Panc1 (cell line): ENCODE measurements around the gene PARS2. TPM values are rescaled to one million over a fixed set of nuclear protein-coding genes. Genes with fewer than 3 reads are reported as not detected.
A peak's percentile ranks its signal among the peaks of the same experiment; 100 is the strongest.

ENCODE experiments used
- ATAC-seq: fragments of 200-7000 bp; cut with Tn5 transposase; 2 replicates; pipeline ENCODE4 v1.9.1; 2020; ENCODE audit warnings: mild to moderate bottlenecking, moderate library complexity
- BruUV-seq: library from RNA; stranded (reverse); fragments of 400-500 nt; replicated peaks from 2 replicates; lab custom pipeline; 2021; lab: Mats Ljungman, UMichigan
- CTCF ChIA-PET: fragments of 300-600 bp; sonication (Branson Sonifier 250); formaldehyde crosslinking; loops from one replicate; lab custom pipeline; 2022; ENCODE audit warnings: antibody characterized with exemption; lab: Charles Lee
- POLR2A ChIA-PET: fragments of 300-600 bp; sonication (Branson Sonifier 250); formaldehyde crosslinking; loops from one replicate; lab custom pipeline; 2022; ENCODE audit warnings: antibody characterized with exemption; lab: Charles Lee
- DNase-seq: peaks from one replicate; pipeline ENCODE4 v3.0.0-alpha.2; 2010; ENCODE audit warnings: low read depth, low spot score
- H3K27ac ChIP-seq: 2 replicates; pipeline ENCODE4 v1.5.1; 2011; ENCODE audit warnings: mild to moderate bottlenecking, low read length, inconsistent platforms
- H3K27me3 ChIP-seq: fragments of 200-500 bp; sonication (Bioruptor generic); 2 replicates; pipeline ENCODE4 v1.6.0; 2014; ENCODE audit warnings: low read length, inconsistent platforms; ENCODE audit not compliant: control insufficient read depth, insufficient read depth
- H3K36me3 ChIP-seq: fragments of 200-500 bp; sonication (Bioruptor generic); 2 replicates; pipeline ENCODE4 v1.5.1; 2014; ENCODE audit warnings: inconsistent platforms, mild to moderate bottlenecking, low read length, moderate library complexity; ENCODE audit not compliant: control insufficient read depth, insufficient read depth
- H3K4me1 ChIP-seq: 2 replicates; pipeline ENCODE4 v1.5.1; 2011; ENCODE audit warnings: inconsistent platforms, mild to moderate bottlenecking, low read length, moderate library complexity; ENCODE audit not compliant: control insufficient read depth, insufficient read depth
- H3K4me3 ChIP-seq, 2 experiments: 2 replicates each; pipeline ENCODE4 v1.5.1; 2011 to 2012; ENCODE audit warnings: low read depth in 2 of 2, low read length in 2 of 2, mild to moderate bottlenecking in 2 of 2, inconsistent platforms in 1 of 2, moderate library complexity in 1 of 2
- H3K9me3 ChIP-seq: fragments of 200-500 bp; sonication (Bioruptor generic); 2 replicates; pipeline ENCODE4 v1.5.1; 2014; ENCODE audit warnings: low read depth, mild to moderate bottlenecking, inconsistent platforms, low read length, moderate library complexity; ENCODE audit not compliant: control insufficient read depth, insufficient read depth
- POLR2AphosphoS5 ChIP-seq: IDR thresholded peaks from 2 replicates; pipeline ENCODE4 v1.6.1; 2012; ENCODE audit warnings: mild to moderate bottlenecking, low read depth, low read length, moderate library complexity
- SIN3A ChIP-seq: IDR thresholded peaks from 2 replicates; pipeline ENCODE4 v1.6.1; 2012; ENCODE audit warnings: low read depth, mild to moderate bottlenecking, low read length, moderate library complexity, borderline replicate concordance; ENCODE audit not compliant: insufficient read depth
- TCF7L2 ChIP-seq: IDR thresholded peaks from 2 replicates; pipeline ENCODE4 v1.6.1; 2011; ENCODE audit warnings: mild to moderate bottlenecking, low read depth, low read length, inconsistent platforms
- in situ Hi-C: cut with HindIII; loops from 2 replicates; pipeline ENCODE4 v1.10.0; 2016; ENCODE audit warnings: low sequenced_read_pairs, low pct_unique_long_range_greater_than_20kb
- intact Hi-C: fragments of 100-400 bp; cut with micrococcal nuclease; formaldehyde crosslinking; loops from one replicate; pipeline ENCODE4 v1.10.0; 2022; ENCODE audit not compliant: unreplicated experiment
- total RNA-seq: library from RNA; stranded (reverse); gene quantifications from one replicate; pipeline ENCODE4 v1.2.1, GENCODE V29; 2021; ENCODE audit not compliant: unreplicated experiment
- TF ChIP-seq, protein P1 (sequence below), 2 experiments: IDR thresholded peaks; 2 replicates each; pipeline ENCODE4 v1.6.1; 2011 to 2012; ENCODE audit warnings: low read depth in 2 of 2, control low read depth in 1 of 2, low read length in 1 of 2, mild to moderate bottlenecking in 1 of 2, moderate library complexity in 1 of 2; ENCODE audit not compliant: insufficient read depth in 1 of 2
- TF ChIP-seq, protein P2 (sequence below): fragments of 450-650 bp; IDR thresholded peaks from 2 replicates; pipeline ENCODE4 v1.5.1; 2017; ENCODE audit warnings: mild to moderate bottlenecking

PARS2 gene
- total RNA-seq, 1 experiment from 2014 or later: 4.4 TPM

DNA sequence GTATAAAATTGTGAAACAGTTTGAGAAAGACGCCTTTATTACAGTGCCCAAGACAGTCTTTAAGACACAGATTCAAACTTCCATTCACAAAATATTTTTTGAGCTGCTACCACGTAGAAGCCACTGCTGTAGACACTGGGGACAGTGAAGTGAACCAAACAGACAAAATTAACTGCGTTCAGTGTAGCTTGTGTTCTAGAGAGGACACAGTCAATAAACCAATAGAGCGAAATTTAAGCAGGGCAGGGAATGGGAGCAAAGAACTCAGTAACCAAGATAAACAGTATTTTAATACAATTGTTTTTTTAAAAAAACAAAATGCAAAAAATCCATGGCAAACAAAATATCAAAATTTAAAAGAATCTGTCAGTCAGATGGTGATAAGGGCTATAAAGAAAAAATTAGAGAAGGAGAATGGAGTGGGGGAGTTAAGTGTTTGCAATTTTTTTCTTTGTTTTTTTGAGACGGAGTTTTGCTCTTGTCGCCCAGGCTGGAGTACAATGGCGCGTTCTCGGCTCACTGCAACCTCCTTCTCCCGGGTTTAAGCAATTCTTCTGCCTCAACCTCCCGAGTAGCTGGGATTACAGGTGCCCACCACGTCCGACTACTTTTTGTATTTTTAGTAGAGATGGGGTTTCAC is 719 bp upstream of the PARS2 start:
- no peaks in the 10 kb centered on the region for H3K9me3 ChIP-seq
- in situ Hi-C loops: no loop called here
- POLR2A ChIA-PET: no interaction called here
- intact Hi-C loops: no loop called here
- ATAC-seq (peak; percentile 56), DNase-seq (no peak)
- TF ChIP-seq POLR2AphosphoS5 (no peak), TCF7L2 (no peak), SIN3A (no peak)
- TF ChIP-seq, protein P1, sequence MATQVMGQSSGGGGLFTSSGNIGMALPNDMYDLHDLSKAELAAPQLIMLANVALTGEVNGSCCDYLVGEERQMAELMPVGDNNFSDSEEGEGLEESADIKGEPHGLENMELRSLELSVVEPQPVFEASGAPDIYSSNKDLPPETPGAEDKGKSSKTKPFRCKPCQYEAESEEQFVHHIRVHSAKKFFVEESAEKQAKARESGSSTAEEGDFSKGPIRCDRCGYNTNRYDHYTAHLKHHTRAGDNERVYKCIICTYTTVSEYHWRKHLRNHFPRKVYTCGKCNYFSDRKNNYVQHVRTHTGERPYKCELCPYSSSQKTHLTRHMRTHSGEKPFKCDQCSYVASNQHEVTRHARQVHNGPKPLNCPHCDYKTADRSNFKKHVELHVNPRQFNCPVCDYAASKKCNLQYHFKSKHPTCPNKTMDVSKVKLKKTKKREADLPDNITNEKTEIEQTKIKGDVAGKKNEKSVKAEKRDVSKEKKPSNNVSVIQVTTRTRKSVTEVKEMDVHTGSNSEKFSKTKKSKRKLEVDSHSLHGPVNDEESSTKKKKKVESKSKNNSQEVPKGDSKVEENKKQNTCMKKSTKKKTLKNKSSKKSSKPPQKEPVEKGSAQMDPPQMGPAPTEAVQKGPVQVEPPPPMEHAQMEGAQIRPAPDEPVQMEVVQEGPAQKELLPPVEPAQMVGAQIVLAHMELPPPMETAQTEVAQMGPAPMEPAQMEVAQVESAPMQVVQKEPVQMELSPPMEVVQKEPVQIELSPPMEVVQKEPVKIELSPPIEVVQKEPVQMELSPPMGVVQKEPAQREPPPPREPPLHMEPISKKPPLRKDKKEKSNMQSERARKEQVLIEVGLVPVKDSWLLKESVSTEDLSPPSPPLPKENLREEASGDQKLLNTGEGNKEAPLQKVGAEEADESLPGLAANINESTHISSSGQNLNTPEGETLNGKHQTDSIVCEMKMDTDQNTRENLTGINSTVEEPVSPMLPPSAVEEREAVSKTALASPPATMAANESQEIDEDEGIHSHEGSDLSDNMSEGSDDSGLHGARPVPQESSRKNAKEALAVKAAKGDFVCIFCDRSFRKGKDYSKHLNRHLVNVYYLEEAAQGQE (IDR thresholded peaks at IDR 0.05; ENCODE audit: insufficient read depth in 1 of 2, low read depth in 2 of 2, low read length in 1 of 2): no peak
- TF ChIP-seq, protein P2, sequence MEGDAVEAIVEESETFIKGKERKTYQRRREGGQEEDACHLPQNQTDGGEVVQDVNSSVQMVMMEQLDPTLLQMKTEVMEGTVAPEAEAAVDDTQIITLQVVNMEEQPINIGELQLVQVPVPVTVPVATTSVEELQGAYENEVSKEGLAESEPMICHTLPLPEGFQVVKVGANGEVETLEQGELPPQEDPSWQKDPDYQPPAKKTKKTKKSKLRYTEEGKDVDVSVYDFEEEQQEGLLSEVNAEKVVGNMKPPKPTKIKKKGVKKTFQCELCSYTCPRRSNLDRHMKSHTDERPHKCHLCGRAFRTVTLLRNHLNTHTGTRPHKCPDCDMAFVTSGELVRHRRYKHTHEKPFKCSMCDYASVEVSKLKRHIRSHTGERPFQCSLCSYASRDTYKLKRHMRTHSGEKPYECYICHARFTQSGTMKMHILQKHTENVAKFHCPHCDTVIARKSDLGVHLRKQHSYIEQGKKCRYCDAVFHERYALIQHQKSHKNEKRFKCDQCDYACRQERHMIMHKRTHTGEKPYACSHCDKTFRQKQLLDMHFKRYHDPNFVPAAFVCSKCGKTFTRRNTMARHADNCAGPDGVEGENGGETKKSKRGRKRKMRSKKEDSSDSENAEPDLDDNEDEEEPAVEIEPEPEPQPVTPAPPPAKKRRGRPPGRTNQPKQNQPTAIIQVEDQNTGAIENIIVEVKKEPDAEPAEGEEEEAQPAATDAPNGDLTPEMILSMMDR: no peak
- CTCF ChIA-PET: interaction anchor here (0.5 kb wide), 1 partner anchor 582 kb away, joined by 4 read pairs; no protein-coding TSS in a partner anchor
- peak overlapping the region; percentile 75 to 76 for H3K4me3 ChIP-seq
- H3K36me3 ChIP-seq: peaks cover 2% of the 10 kb centered on the region; the same call in 1 of the 2 replicates
- no TSS peak for BruUV-seq
- H3K27ac ChIP-seq: peak overlapping the region; percentile 86
- H3K4me1 ChIP-seq: peaks cover 3% of the 10 kb centered on the region; the same call in 1 of the 2 replicates
- H3K27me3 ChIP-seq: no peaks in the 10 kb centered on the region

DNA sequence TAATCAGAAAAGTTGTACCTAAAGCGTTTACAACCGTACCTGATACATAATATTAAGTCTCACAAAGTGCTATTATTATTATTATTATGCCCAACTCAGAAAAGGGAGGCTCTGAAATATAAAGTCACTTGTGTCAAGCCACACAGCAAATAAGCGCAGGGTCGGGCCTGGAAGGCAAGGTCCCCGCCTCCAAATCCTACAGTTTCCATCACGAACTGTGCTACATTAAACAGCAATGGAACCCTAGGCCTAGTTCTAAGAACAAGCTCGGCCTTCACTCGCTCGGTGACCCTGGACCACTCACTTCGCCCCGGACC is 549 bp downstream of the PARS2 start:
- DNase-seq (no peak), ATAC-seq (no peak; the same call in 1 of the 2 replicates)
- BruUV-seq: TSS peak; percentile 94
- no peaks in the 10 kb centered on the region for H3K27me3 ChIP-seq
- intact Hi-C loops: no loop called here
- H3K36me3 ChIP-seq: peaks cover 2% of the 10 kb centered on the region; the same call in 1 of the 2 replicates
- no peaks in the 10 kb centered on the region for H3K9me3 ChIP-seq
- POLR2A ChIA-PET: no interaction called here
- peak overlapping the region; percentile 76 to 100 for H3K4me3 ChIP-seq
- TF ChIP-seq, protein P1 (IDR thresholded peaks at IDR 0.05; ENCODE audit: insufficient read depth in 1 of 2, low read depth in 2 of 2, low read length in 1 of 2): no peak
- TF ChIP-seq TCF7L2: no peak
- TF ChIP-seq, protein P2: no peak
- no peak for TF ChIP-seq POLR2AphosphoS5
- no peak for TF ChIP-seq SIN3A
- H3K4me1 ChIP-seq: peaks cover 3% of the 10 kb centered on the region; the same call in 1 of the 2 replicates
- in situ Hi-C loops: no loop called here
- CTCF ChIA-PET: no interaction called here
- peak overlapping the region; percentile 92 for H3K27ac ChIP-seq
